CD14-positive monocyte (primary cell): ENCODE data around the gene ZBTB32. TPM values are rescaled to one million over a fixed set of nuclear protein-coding genes. Genes with fewer than 3 reads are reported as not detected.

Source experiments
- DNase-seq, 3 donors: peaks; one replicate each; pipeline ENCODE4 v3.0.0-alpha.2; 2011 to 2022
- H2AFZ ChIP-seq: 2 replicates; pipeline ENCODE4 v1.6.0; 2012; ENCODE audit warnings: mild to moderate bottlenecking, low read depth, low read length, inconsistent platforms; ENCODE audit not compliant: insufficient read depth, poor library complexity, severe bottlenecking
- H3K27ac ChIP-seq, 2 donors: 1 replicate in 1 of 2; 2 replicates in 1 of 2; pipeline ENCODE4 v1.5.1; 2012 to 2013; ENCODE audit warnings: low read length in 2 of 2, control low read depth in 1 of 2, inconsistent platforms in 1 of 2, low read depth in 1 of 2, mild to moderate bottlenecking in 1 of 2
- H3K27me3 ChIP-seq, 2 donors: one replicate each; pipeline versions ENCODE4 v1.6.0 to v1.6.1; 2011 to 2013; ENCODE audit warnings: low read length in 2 of 2; ENCODE audit not compliant: control insufficient read depth in 2 of 2, insufficient read depth in 2 of 2
- H3K36me3 ChIP-seq, 2 donors: replicated peaks in 1 of 2; 1 replicate in 1 of 2; 2 replicates in 1 of 2; pipeline versions ENCODE4 v1.5.1 to v1.6.1; 2012 to 2013; ENCODE audit warnings: low read length in 2 of 2, control low read depth in 1 of 2, inconsistent platforms in 1 of 2, mild to moderate bottlenecking in 1 of 2; ENCODE audit not compliant: insufficient read depth in 2 of 2, control insufficient read depth in 1 of 2
- H3K4me1 ChIP-seq, 2 donors: 1 replicate in 1 of 2; 2 replicates in 1 of 2; pipeline versions ENCODE4 v1.5.1 to v1.6.1; 2012 to 2013; ENCODE audit warnings: low read length in 2 of 2, control low read depth in 1 of 2, inconsistent platforms in 1 of 2, mild to moderate bottlenecking in 1 of 2, moderate library complexity in 1 of 2; ENCODE audit not compliant: insufficient read depth in 2 of 2, control insufficient read depth in 1 of 2
- H3K4me2 ChIP-seq: replicated peaks from 2 replicates; pipeline ENCODE3; 2012; ENCODE audit warnings: low read length, moderate library complexity, mild to moderate bottlenecking; ENCODE audit not compliant: poor library complexity, severe bottlenecking; ENCODE audit errors: extremely low read depth
- H3K4me3 ChIP-seq, 3 experiments: fragments of 200-600 bp in 1 of 3; sonication (generic) in 1 of 3; replicated peaks in 1 of 3; 1 replicate in 2 of 3; 2 replicates in 1 of 3; pipeline ENCODE4 v1.5.1; 2011 to 2013; ENCODE audit warnings: low read length in 3 of 3, mild to moderate bottlenecking in 3 of 3, control low read depth in 2 of 3, low read depth in 2 of 3, inconsistent platforms in 1 of 3, moderate library complexity in 1 of 3
- H3K79me2 ChIP-seq: 2 replicates; pipeline ENCODE4 v1.6.0; 2012; ENCODE audit warnings: mild to moderate bottlenecking, control low read depth, inconsistent platforms, low read length, moderate library complexity; ENCODE audit not compliant: insufficient read depth
- H3K9ac ChIP-seq: 2 replicates; pipeline ENCODE4 v1.6.0; 2017; ENCODE audit warnings: low read length, mild to moderate bottlenecking; ENCODE audit not compliant: insufficient read depth, poor library complexity, severe bottlenecking
- H3K9me3 ChIP-seq, 2 donors: replicated peaks in 1 of 2; 1 replicate in 1 of 2; 2 replicates in 1 of 2; pipeline versions ENCODE4 v1.5.1 to v1.6.1; 2012 to 2013; ENCODE audit warnings: low read length in 2 of 2, control low read depth in 1 of 2; ENCODE audit not compliant: control insufficient read depth in 1 of 2, insufficient read depth in 1 of 2
- H4K20me1 ChIP-seq: 2 replicates; pipeline ENCODE4 v1.6.0; 2012; ENCODE audit warnings: mild to moderate bottlenecking, low read length, control low read depth, moderate library complexity; ENCODE audit not compliant: insufficient read depth
- H3K27ac Mint-ChIP-seq, 7 donors: one replicate each; pipeline ENCODE4 v1.8.0; 2020; ENCODE audit warnings: mild to moderate bottlenecking in 7 of 7, mixed read lengths in 7 of 7, moderate library complexity in 6 of 7, inconsistent platforms in 2 of 7
- H3K27me3 Mint-ChIP-seq, 3 donors: one replicate each; pipeline ENCODE4 v1.8.0; 2021 to 2022; ENCODE audit warnings: low read depth in 3 of 3, mild to moderate bottlenecking in 3 of 3, mixed read lengths in 3 of 3, moderate library complexity in 3 of 3, inconsistent platforms in 1 of 3
- H3K36me3 Mint-ChIP-seq, 2 donors: one replicate each; pipeline ENCODE4 v1.8.0; 2020; ENCODE audit warnings: mixed read lengths in 2 of 2, inconsistent platforms in 1 of 2, mild to moderate bottlenecking in 1 of 2
- H3K4me1 Mint-ChIP-seq: one replicate; pipeline ENCODE4 v1.8.0; 2020; ENCODE audit warnings: mild to moderate bottlenecking, mixed read lengths
- H3K4me3 Mint-ChIP-seq, 2 donors: one replicate each; pipeline ENCODE4 v1.8.0; 2020; ENCODE audit warnings: mild to moderate bottlenecking in 2 of 2, mixed read lengths in 2 of 2, moderate library complexity in 1 of 2
- H3K9me3 Mint-ChIP-seq, 7 donors: one replicate each; pipeline ENCODE4 v1.8.0; 2020 to 2022; ENCODE audit warnings: mixed read lengths in 7 of 7, mild to moderate bottlenecking in 6 of 7, moderate library complexity in 6 of 7, inconsistent platforms in 2 of 7
- WGBS: methylation state at CpG from one replicate; pipeline ENCODE4 v1.1.5; 2013; ENCODE audit warnings: missing lambda C conversion rate; ENCODE audit not compliant: insufficient coverage; 5-methylcytosine and 5-hydroxymethylcytosine counted together
- intact Hi-C, 2 donors: fragments of 100-400 bp; cut with micrococcal nuclease; formaldehyde crosslinking; loops; one replicate each; pipeline versions ENCODE4 v1.15.0 to v1.15.1; 2023
- polyA plus RNA-seq, 3 donors: library from polyadenylated mRNA; depleted of rRNA in 1 of 3; unstranded in 2 of 3; stranded (reverse) in 1 of 3; fragments of 300-500 nt in 2 of 3; fragments of >200 nt in 1 of 3; fragmentation: Illumina TruSeq in 2 of 3; gene quantifications; 1 replicate in 2 of 3; 2 replicates in 1 of 3; pipeline ENCODE4 v1.2.3, GENCODE V29; 2012 to 2021
- TF ChIP-seq, protein P1 (sequence below): fragments of 200-600 bp; IDR thresholded peaks from one replicate; pipeline ENCODE4 v1.8.0; 2022; ENCODE audit warnings: antibody characterized with exemption, mild to moderate bottlenecking

The ZBTB32 gene
- polyA plus RNA-seq, 3 donors: 0.05 TPM; not detected in 2

DNA sequence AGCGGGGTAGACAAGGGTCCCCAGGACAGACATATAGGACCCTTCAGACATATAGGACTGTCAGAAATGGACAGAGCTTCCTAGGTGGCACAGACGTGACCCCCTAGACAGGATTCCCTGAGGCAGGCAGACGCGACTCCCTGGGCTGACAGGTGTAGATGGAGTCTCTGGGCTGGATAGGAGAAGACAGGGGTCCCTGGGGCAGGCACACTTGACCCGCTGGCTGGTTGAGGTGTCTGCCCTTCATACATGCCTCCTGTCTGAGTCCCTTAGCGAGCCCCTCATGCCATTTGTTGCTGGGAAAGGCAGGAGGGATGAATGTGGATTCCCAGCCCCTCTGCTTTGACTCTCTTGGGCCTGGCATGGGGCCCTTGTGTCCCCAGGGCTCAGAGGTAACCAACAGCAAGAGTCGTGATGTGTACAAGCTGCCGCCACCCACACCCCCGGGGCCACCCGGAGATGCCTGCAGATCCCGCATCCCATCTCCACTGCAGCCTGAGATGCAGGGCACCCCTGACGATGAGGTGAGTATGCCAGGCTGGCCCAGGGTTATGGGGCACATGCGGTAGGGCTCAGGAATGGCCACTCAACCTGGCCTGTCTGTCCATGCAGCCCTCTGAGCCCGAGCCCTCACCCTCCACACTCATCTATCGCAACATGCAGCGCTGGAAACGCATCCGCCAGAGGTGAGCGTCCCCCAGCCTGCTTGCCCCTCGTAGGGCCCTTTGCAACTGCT, 49.4 kb downstream of the ZBTB32 start:
- Histone ChIP-seq H3K4me1 (peaks cover 33 to 47% of the 10 kb centered on the region in 2 donors), H4K20me1 (peaks cover 6% of the 10 kb centered on the region), H3K9me3 (no peaks in the 10 kb centered on the region), H2AFZ (no peak overlapping the region), H3K79me2 (peaks cover 11% of the 10 kb centered on the region), H3K9ac (no peak overlapping the region), H3K4me2 (no peak overlapping the region), H3K27ac (no peak overlapping the region), H3K27me3 (peaks cover 9 to 21% of the 10 kb centered on the region in 2 donors), H3K36me3 (peaks cover 24 to 30% of the 10 kb centered on the region in 2 donors), H3K4me3 (no peak overlapping the region)
- peak overlapping the region in 1 of 2 donors; percentile 30 for H3K4me3 Mint-ChIP-seq
- 97% methylated on average over 17 of the region's 20 CpGs for WGBS
- peaks cover 36% of the 10 kb centered on the region for H3K4me1 Mint-ChIP-seq
- H3K9me3 Mint-ChIP-seq: peaks cover 0 to 8% (median 3%) of the 10 kb centered on the region in 7 donors
- DNase-seq: no peak
- peaks cover 18 to 32% (median 25%) of the 10 kb centered on the region in 3 donors for H3K27me3 Mint-ChIP-seq
- TF ChIP-seq, protein P1, sequence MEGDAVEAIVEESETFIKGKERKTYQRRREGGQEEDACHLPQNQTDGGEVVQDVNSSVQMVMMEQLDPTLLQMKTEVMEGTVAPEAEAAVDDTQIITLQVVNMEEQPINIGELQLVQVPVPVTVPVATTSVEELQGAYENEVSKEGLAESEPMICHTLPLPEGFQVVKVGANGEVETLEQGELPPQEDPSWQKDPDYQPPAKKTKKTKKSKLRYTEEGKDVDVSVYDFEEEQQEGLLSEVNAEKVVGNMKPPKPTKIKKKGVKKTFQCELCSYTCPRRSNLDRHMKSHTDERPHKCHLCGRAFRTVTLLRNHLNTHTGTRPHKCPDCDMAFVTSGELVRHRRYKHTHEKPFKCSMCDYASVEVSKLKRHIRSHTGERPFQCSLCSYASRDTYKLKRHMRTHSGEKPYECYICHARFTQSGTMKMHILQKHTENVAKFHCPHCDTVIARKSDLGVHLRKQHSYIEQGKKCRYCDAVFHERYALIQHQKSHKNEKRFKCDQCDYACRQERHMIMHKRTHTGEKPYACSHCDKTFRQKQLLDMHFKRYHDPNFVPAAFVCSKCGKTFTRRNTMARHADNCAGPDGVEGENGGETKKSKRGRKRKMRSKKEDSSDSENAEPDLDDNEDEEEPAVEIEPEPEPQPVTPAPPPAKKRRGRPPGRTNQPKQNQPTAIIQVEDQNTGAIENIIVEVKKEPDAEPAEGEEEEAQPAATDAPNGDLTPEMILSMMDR: no peak
- peaks cover 34 to 39% of the 10 kb centered on the region in 2 donors for H3K36me3 Mint-ChIP-seq
- intact Hi-C loops: loop anchor here in 1 of 2 donors (10.0 kb wide), 1 partner anchor 361 kb away; the partner anchor contains the start of genes OVOL3, POLR2I and TBCB
- H3K27ac Mint-ChIP-seq: peak overlapping the region in 1 of 7 donors; percentile 72

DNA sequence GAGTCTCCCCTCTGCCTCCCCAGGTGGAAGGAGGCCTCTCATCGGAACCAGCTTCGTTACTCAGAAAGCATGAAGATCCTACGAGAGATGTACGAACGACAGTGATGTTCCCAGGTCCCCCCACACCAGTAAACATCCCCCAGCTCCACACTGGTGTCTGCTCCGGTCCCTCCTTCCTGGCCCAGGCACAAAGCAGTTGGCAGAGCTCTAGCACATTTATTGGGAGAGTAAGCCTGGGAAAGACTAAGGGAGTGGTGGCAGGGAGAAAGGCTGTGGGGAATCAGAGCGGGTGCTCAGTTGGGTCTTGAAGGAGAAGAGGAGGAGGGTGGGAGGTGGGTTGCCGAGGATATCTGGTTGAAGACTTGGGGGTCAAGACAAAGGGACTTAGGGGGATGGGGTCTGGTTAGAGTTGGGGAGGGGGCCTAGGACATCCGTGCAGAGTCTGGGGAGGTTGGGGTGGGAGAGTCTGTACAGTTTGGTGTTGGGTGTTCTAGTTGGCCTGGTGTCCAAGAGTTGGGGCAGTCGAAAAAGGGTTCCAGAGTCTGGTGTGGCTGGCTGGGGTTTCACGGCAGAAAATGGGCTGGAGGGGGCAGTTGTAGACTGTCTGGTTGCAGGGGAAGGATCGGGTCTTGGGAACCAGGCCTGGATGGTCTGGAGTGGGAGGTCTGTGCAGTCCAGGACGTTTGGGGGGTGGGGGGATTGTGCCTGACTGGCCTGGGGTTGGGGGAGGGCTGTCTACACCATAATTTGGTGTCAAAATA, 50.2 kb downstream of the ZBTB32 start:
- Mint-ChIP-seq H3K27me3 (peaks cover 18 to 32% (median 25%) of the 10 kb centered on the region in 3 donors), H3K27ac (peak overlapping the region in 3 of 7 donors; percentile 39 to 72 (median 44)), H3K4me1 (peaks cover 37% of the 10 kb centered on the region), H3K4me3 (peak overlapping the region in 1 of 2 donors; percentile 85), H3K36me3 (peaks cover 34 to 39% of the 10 kb centered on the region in 2 donors), H3K9me3 (peaks cover 0 to 8% (median 3%) of the 10 kb centered on the region in 7 donors)
- Histone ChIP-seq H3K4me2 (no peak overlapping the region), H3K27ac (no peak overlapping the region), H3K4me3 (peak overlapping the region in 1 of 3 experiments; percentile 100), H3K36me3 (peaks cover 25 to 30% of the 10 kb centered on the region in 2 donors), H3K9me3 (no peaks in the 10 kb centered on the region), H3K79me2 (peaks cover 12% of the 10 kb centered on the region), H4K20me1 (peaks cover 12% of the 10 kb centered on the region), H3K4me1 (peaks cover 29 to 45% of the 10 kb centered on the region in 2 donors), H2AFZ (no peak overlapping the region), H3K9ac (no peak overlapping the region), H3K27me3 (peaks cover 9 to 21% of the 10 kb centered on the region in 2 donors)
- intact Hi-C loops: loop anchor here in 1 of 2 donors (5.0 to 10.0 kb wide), 2 partner anchors 258 to 360 kb away; partner anchors contain the start of genes ALKBH6, OVOL3, POLR2I and TBCB
- no peak for DNase-seq
- TF ChIP-seq, protein P1: no peak
- 93% methylated on average over 7 of the region's 13 CpGs for WGBS
